Measurements from ENCODE around the gene PAPSS1. TPM values are rescaled to one million over a fixed set of nuclear protein-coding genes. Genes with fewer than 3 reads are reported as not detected.

Gene PAPSS1
- polyA plus RNA-seq, 1 donor from 2014 or later: 216 TPM

GRCh38 chr4:107575243-107575642 lies 144.8 kb downstream of the PAPSS1 start:
- TF ChIP-seq TAF1 (IDR thresholded peaks at IDR 0.05; ENCODE audit: low read depth) (no peak), REST (IDR thresholded peaks at IDR 0.05; ENCODE audit: borderline replicate concordance) (no peak), RAD21 (conservative IDR thresholded peaks at IDR 0.05) (no peak), SMC3 (conservative IDR thresholded peaks at IDR 0.05; ENCODE audit: poor library complexity) (no peak), MXI1 (conservative IDR thresholded peaks at IDR 0.05; ENCODE audit: poor library complexity, severe bottlenecking) (no peak), POLR2AphosphoS5 (IDR thresholded peaks at IDR 0.05) (no peak), CTCF (IDR thresholded peaks at IDR 0.05; ENCODE audit: poor library complexity, severe bottlenecking) (no peak), EZH2 (IDR thresholded peaks at IDR 0.05; ENCODE audit: borderline replicate concordance, insufficient read depth, low read length, poor library complexity, severe bottlenecking) (no peak), EP300 (conservative IDR thresholded peaks at IDR 0.05; ENCODE audit: poor library complexity, severe bottlenecking) (no peak)
- Histone ChIP-seq H3K4me2 (ENCODE audit: low read length) (no peak overlapping the region), H3K79me2 (replicated peaks; ENCODE audit: insufficient read depth, low read length) (no peaks in the 10 kb centered on the region), H3K9me2 (ENCODE audit: insufficient read depth, low read length) (no peaks in the 10 kb centered on the region), H3K4me3 (ENCODE audit: low read length) (no peak overlapping the region), H3K27ac (ENCODE audit: low read length) (no peak overlapping the region), H3K27me3 (ENCODE audit: insufficient read depth, low read depth, low read length) (no peaks in the 10 kb centered on the region), H4K20me1 (ENCODE audit: insufficient read depth) (no peaks in the 10 kb centered on the region), H3K36me3 (ENCODE audit: insufficient read depth, low read length) (no peaks in the 10 kb centered on the region), H2AFZ (ENCODE audit: low read depth, low read length) (no peak overlapping the region), H3K9ac (ENCODE audit: low read length) (no peak overlapping the region), H3F3A (ENCODE audit: insufficient read depth, low read length, poor library complexity, severe bottlenecking) (no peaks in the 10 kb centered on the region), H3K9me3 (ENCODE audit: low read length) (no peaks in the 10 kb centered on the region)

- Histone ChIP-seq H3K9ac (ENCODE audit: low read length) (no peak overlapping the region), H3K79me2 (replicated peaks; ENCODE audit: insufficient read depth, low read length) (no peaks in the 10 kb centered on the region), H3F3A (ENCODE audit: insufficient read depth, low read length, poor library complexity, severe bottlenecking) (no peaks in the 10 kb centered on the region), H3K36me3 (ENCODE audit: insufficient read depth, low read length) (no peaks in the 10 kb centered on the region), H3K9me2 (ENCODE audit: insufficient read depth, low read length) (no peaks in the 10 kb centered on the region), H2AFZ (ENCODE audit: low read depth, low read length) (no peak overlapping the region), H3K27ac (ENCODE audit: low read length) (no peak overlapping the region), H4K20me1 (ENCODE audit: insufficient read depth) (no peaks in the 10 kb centered on the region), H3K9me3 (ENCODE audit: low read length) (no peaks in the 10 kb centered on the region), H3K4me2 (ENCODE audit: low read length) (no peak overlapping the region), H3K27me3 (ENCODE audit: insufficient read depth, low read depth, low read length) (no peaks in the 10 kb centered on the region), H3K4me3 (ENCODE audit: low read length) (no peak overlapping the region)
- TF ChIP-seq EP300 (conservative IDR thresholded peaks at IDR 0.05; ENCODE audit: poor library complexity, severe bottlenecking): no peak
- TF ChIP-seq REST (IDR thresholded peaks at IDR 0.05; ENCODE audit: borderline replicate concordance): no peak
- TF ChIP-seq RAD21 (conservative IDR thresholded peaks at IDR 0.05): no peak
- no peak for TF ChIP-seq SMC3 (conservative IDR thresholded peaks at IDR 0.05; ENCODE audit: poor library complexity)
- TF ChIP-seq CTCF (IDR thresholded peaks at IDR 0.05; ENCODE audit: poor library complexity, severe bottlenecking): no peak
- TF ChIP-seq POLR2AphosphoS5 (IDR thresholded peaks at IDR 0.05): no peak
- TF ChIP-seq TAF1 (IDR thresholded peaks at IDR 0.05; ENCODE audit: low read depth): no peak
- TF ChIP-seq EZH2 (IDR thresholded peaks at IDR 0.05; ENCODE audit: borderline replicate concordance, insufficient read depth, low read length, poor library complexity, severe bottlenecking): no peak
- TF ChIP-seq MXI1 (conservative IDR thresholded peaks at IDR 0.05; ENCODE audit: poor library complexity, severe bottlenecking): no peak
Observed at GRCh38 chr4:107572281-107572680, 147.8 kb downstream of the PAPSS1 start.

All from neural cell (in vitro differentiated cells).